Measurements from ENCODE around the gene HSPBP1.

The HSPBP1 gene

DNA sequence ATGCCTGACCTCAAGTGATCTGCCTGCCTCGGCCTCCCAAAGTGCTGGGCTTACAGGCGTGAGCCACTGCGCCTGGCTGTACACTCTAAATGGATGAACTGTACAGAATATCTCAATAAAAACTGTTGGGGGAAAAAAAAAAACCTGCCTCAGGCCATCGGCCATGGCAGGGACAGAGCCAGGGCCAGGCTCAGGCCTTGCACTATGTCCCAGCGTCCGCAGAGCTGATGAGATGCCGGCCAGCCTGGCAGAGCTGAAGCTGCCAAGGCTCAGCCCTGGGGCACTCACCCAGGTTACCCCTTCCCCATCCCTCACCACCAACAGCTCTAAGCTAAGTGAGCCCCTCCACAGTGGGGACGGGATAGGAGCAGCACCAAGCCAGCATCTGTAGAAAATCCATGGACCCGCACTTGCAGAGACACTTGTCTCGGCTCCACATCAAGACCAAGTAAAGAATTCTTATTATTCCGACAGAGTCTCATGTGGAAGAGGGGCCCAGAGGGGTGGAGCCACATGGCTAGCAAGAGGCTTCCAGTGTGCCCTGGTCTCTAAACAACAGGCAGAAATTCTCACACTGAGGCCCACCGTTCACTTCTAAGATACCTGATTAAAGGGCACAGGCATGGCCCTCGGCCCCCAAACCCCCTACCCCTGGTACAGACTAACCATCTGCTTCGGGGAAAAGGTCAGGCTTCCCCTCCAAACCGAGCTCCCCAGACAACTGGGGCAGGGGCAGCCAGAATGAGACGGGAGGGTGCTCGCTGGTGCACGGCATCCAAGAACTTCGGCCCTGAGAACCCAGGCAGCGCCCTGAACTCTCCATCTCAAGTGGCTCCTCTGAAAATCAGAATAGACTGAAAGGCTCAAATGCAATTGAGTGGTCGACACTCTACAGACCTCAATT, 26.9 kb downstream of the HSPBP1 start:
- no peak for DNase-seq (ENCODE audit: extremely low read depth, low read depth)
- TF ChIP-seq, protein P1, sequence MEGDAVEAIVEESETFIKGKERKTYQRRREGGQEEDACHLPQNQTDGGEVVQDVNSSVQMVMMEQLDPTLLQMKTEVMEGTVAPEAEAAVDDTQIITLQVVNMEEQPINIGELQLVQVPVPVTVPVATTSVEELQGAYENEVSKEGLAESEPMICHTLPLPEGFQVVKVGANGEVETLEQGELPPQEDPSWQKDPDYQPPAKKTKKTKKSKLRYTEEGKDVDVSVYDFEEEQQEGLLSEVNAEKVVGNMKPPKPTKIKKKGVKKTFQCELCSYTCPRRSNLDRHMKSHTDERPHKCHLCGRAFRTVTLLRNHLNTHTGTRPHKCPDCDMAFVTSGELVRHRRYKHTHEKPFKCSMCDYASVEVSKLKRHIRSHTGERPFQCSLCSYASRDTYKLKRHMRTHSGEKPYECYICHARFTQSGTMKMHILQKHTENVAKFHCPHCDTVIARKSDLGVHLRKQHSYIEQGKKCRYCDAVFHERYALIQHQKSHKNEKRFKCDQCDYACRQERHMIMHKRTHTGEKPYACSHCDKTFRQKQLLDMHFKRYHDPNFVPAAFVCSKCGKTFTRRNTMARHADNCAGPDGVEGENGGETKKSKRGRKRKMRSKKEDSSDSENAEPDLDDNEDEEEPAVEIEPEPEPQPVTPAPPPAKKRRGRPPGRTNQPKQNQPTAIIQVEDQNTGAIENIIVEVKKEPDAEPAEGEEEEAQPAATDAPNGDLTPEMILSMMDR (IDR thresholded peaks at IDR 0.05; ENCODE audit: low read depth, low read length) = no peak

DNA sequence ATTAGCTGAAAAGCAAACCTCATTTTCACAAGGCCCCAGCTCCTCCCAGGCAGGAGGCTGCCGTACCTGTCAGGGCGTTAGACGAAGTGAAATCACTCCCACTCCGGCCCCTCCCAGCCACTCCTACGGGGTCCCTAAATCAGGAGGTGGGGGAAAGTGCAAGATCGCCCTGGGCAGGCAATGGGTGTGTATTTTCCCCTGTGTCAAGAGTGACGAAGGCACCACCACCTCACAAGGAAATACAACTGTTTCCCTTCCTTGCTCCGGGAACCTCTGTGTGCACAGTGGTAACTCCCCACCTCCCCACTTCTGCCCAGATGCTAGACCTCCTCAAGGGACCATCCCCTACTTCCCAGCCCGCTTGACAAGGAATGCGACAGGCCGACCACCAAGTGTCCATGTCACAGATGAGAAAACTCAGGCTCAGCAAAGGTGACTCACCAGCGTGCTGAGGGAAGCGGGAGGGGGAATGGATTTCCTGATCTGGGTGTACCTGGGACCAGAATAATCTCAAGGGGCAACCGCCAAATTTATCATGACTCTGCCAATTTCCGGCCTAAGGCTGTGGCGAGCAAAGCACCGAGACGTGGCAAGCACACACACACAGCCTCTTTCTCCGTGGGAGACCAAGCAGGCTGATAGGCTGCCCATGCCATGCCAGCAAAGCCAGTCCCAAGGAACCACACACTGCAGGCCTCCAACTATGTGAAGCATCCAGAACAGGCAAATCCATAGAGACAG, 28.4 kb downstream of the HSPBP1 start:
- DNase-seq (ENCODE audit: extremely low read depth, low read depth) = no peak

DNA sequence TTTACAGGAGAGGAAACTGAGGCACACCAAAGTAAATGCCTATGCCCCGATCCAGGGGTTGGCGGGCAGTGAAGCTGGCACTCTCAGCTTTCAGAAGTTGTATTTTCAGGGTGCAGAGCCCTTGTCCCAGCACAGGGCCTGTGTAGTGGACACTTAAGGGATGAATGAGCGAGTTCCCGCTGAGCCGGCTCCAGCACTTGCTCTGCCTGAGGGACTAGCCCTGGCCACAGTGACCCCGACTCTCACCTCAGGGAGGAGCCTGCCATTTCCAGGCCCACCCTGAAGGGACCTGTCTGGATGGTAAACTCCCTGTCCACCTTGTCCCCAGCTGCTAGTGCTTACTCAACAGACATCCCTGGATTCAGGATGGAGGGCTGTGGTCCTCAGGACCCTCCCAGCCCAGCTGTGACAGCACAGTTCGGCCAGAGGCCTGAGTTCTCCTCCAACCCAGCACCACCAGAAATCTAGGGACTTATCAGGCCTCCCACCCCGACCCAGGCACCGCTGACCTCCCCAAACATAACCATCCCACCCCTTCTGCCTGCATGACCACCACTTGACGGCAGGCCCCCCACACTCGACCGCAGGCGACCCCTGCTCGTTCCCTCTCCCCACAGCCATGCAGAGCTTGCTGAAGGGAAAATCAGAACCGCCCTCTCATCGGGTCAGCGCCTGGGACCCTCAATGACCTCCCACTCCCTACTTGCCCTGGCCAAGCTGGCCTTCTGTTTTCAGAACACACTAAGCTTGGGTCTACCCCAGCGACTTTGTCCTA, 29.5 kb downstream of the HSPBP1 start:
- DNase-seq (ENCODE audit: extremely low read depth, low read depth) = no peak
- TF ChIP-seq, protein P1 (IDR thresholded peaks at IDR 0.05; ENCODE audit: low read depth, low read length) = no peak

More for the DNA sequence above, 28.4 kb downstream of the HSPBP1 start:
- TF ChIP-seq, protein P1 (IDR thresholded peaks at IDR 0.05; ENCODE audit: low read depth, low read length) = no peak

DNA sequence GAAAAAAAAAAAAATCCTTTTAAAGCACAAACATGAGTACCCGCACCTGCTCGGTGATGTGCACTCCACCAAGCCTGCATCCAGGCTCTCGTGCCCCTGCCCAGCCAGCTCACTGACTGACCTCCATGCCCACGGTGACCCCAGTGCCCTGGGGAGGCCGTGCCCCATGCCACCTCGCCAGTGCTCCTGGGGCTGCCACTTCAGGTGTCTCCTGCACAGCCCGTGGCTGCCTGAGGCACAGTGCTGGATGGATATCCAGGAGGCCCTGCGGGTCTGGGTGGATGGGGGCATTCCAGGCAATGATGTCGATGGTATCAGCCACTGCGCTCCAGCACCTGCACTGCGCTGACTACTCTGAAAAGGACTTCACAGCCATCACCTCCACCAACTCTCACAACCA, 30.1 kb downstream of the HSPBP1 start:
- TF ChIP-seq, protein P1 (IDR thresholded peaks at IDR 0.05; ENCODE audit: low read depth, low read length) = no peak
- no peak for DNase-seq (ENCODE audit: extremely low read depth, low read depth)

DNA sequence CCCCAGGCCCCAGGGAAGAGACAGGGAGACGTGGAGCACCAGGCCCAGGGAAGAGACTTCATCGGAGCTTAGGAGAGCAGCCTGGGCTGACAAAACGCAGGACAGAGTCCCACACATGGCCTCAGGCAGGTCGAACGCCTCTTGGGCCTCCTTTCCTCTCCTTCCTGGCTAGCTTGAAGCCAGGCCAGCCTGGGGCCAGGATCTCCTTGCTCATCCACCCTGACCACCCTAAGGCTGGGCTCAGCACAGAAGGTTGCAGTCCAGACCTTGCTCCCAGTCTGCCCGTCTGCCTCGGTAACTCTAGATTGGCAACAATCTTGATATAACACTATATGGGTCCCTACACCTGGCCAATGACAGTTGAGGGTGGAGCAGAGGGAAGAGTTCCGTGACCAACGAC, 31.2 kb downstream of the HSPBP1 start:
- DNase-seq (ENCODE audit: extremely low read depth, low read depth) = no peak
- TF ChIP-seq, protein P1 (IDR thresholded peaks at IDR 0.05; ENCODE audit: low read depth, low read length) = no peak

DNA sequence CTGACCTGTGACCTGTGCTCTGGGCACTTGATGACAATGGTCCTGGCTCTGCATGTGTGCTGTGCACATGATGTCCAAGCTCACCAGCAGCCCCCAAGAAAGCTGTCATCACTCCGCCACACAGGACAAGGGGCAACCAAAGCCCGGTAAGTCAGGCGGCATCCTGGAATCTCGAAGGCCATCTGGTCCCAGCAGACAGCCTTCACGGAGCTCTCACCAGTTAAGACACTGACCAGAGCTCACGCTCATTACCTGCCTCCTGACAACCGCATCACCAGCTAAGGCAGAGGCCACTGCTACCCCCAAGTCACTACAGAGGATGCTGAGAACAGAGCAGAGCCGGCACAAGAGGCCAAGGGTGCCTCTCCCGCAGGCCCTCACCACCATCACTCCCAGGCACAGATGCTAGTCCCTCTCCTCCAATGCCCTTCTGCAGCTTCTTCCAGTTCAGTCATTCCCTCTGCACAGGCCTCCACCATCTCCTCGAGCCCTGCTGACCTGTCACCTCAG, 31.7 kb downstream of the HSPBP1 start:
- no peak for DNase-seq (ENCODE audit: extremely low read depth, low read depth)
- TF ChIP-seq, protein P1 (IDR thresholded peaks at IDR 0.05; ENCODE audit: low read depth, low read length) = no peak

Data from AG09319 (cell line).